Spinal cord (tissue), 10 donors: ENCODE data around the gene CD59. TPM values are rescaled to one million over a fixed set of nuclear protein-coding genes. Genes with fewer than 3 reads are reported as not detected.
"Not testable (repeated sequence)": the region's sequence is repeated elsewhere in the genome, so short reads cannot be mapped to it uniquely, and the experiment has no call there.

ENCODE experiments used
- DNase-seq, 6 donors: peaks; one replicate each; pipeline versions ENCODE4 v3.0.0 to v3.0.0-alpha.2; 2013 to 2015; ENCODE audit warnings: low spot score in 6 of 6, low read depth in 4 of 6
- H3K27ac ChIP-seq: one replicate; pipeline ENCODE4 v1.5.1; 2013; ENCODE audit warnings: low read depth, low read length, control low read depth
- H3K27me3 ChIP-seq: one replicate; pipeline ENCODE4 v1.6.1; 2013; ENCODE audit warnings: low read length; ENCODE audit not compliant: control insufficient read depth, insufficient read depth
- H3K36me3 ChIP-seq: one replicate; pipeline ENCODE4 v1.6.1; 2013; ENCODE audit warnings: low read length; ENCODE audit not compliant: control insufficient read depth, insufficient read depth
- H3K4me1 ChIP-seq: one replicate; pipeline ENCODE4 v1.6.1; 2013; ENCODE audit warnings: low read length; ENCODE audit not compliant: control insufficient read depth, insufficient read depth
- H3K4me3 ChIP-seq: one replicate; pipeline ENCODE4 v1.5.1; 2013; ENCODE audit warnings: low read depth, low read length, control low read depth
- H3K9me3 ChIP-seq: one replicate; pipeline ENCODE4 v1.6.1; 2013; ENCODE audit warnings: low read length; ENCODE audit not compliant: control insufficient read depth, insufficient read depth
- WGBS: methylation state at CpG from one replicate; pipeline ENCODE4 v1.1.5; 2013; ENCODE audit warnings: missing lambda C conversion rate; ENCODE audit not compliant: insufficient coverage; 5-methylcytosine and 5-hydroxymethylcytosine counted together
- polyA plus RNA-seq, 2 donors: library from polyadenylated mRNA; unstranded; fragments of 120-200 nt; gene quantifications; one replicate each; pipeline ENCODE4 v1.2.1, GENCODE V29; 2013; ENCODE audit not compliant: insufficient read length in 2 of 2
- total RNA-seq, 2 donors: library from RNA; depleted of rRNA in 1 of 2; stranded (reverse); fragments of 120-200 nt in 1 of 2; fragments of >200 nt in 1 of 2; gene quantifications; one replicate each; pipeline versions ENCODE4 v1.2.3 to v1.2.4, GENCODE V29; 2013 to 2014
- donor health status: healthy.

Gene CD59
- total and polyA plus RNA-seq, 4 donors = 123 to 326 (median 159) TPM

DNA sequence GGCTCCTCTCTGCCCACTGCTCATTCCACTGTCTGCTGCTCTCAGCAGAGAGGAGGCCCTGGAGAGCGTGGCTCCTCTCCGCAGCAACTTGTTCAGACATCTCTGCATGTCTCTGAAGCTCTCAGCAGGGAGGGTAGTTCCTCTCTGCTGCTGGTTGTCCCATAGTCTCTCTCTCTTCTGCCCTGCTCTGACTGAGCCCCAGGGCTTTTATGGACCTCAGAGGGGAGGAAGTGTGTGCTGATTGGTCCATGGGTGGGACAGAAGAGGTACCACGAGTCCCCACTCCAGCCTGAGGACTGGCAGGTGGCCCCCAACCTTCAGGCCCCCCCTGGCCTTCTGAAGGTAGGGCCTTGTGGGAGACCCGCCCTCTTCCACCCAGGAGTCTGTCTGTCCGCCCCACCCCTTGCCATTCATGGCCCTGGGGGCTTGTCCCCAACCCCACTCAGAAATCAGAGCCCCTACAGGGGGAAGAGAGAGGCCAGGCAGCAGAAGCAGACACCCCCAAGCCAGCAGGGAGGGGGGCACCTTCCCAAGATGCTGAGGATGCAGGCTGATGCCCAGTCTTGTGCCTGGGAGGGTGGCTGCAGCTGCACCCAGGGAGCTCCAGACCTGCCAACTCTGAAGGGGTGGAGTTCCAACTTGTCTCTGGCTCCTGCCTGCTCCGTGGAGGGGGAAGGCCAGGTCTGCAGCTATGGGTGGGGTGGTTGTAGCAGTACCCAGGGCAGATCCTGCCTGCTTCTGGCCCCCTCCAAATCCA, 70.7 kb downstream of the CD59 start:
- Histone ChIP-seq H3K36me3 (peaks cover 27% of the 10 kb centered on the region), H3K9me3 (no peaks in the 10 kb centered on the region), H3K27ac (no peak overlapping the region), H3K27me3 (no peaks in the 10 kb centered on the region), H3K4me1 (peaks cover 4% of the 10 kb centered on the region), H3K4me3 (no peak overlapping the region)
- WGBS = 95% methylated on average over 2 of the region's 6 CpGs
- no peak for DNase-seq

DNA sequence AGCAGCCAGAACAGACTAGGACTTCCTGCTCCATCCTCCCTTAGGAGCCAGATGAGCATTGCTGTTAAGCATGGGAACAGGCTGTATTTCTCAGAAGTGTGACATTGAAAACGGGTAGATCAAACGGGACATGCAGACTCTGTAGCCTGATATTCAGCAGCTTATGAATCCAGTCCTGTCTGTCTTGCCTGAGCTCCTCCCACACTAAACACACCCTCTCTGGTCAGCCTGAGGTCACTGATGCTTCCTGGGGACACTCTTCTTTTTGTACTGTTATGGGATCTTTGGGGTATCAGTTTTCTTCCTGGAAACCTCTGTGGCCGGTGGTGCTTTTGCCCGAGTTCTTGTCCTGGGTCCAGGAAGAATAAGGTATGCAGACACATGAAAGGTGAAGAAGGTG, 71.4 kb downstream of the CD59 start:
- H3K9me3 ChIP-seq = no peaks in the 10 kb centered on the region
- H3K4me3 ChIP-seq = no peak overlapping the region
- no peaks in the 10 kb centered on the region for H3K27me3 ChIP-seq
- WGBS = 100% methylated on average over 1 of the region's 4 CpGs
- peaks cover 4% of the 10 kb centered on the region for H3K4me1 ChIP-seq
- peaks cover 30% of the 10 kb centered on the region for H3K36me3 ChIP-seq
- no peak overlapping the region for H3K27ac ChIP-seq
- DNase-seq = no peak

DNA sequence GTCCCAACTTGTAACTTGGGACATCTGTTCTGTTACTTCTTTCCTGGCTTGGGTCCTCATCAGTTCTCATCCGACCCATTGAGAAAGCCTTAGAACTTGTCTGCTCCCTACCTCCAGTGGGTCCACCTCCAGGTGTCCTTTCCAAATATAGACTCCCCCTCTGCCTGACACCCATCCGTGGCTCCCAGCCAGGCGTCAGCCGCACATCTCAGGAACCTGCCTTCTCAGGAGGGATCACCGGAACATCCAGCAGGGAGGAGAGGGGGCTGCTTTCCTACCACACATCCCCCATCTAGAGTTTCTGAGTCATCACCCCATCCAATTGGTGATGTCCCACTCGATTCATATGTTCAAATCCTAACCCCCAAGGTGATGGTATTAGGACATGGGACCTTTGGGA, 72.1 kb downstream of the CD59 start:
- Histone ChIP-seq H3K27ac (no peak overlapping the region), H3K9me3 (no peaks in the 10 kb centered on the region), H3K4me3 (no peak overlapping the region), H3K4me1 (peaks cover 2% of the 10 kb centered on the region), H3K27me3 (no peaks in the 10 kb centered on the region), H3K36me3 (peaks cover 33% of the 10 kb centered on the region)
- DNase-seq = no peak
- 85% methylated on average over 5 of the region's 6 CpGs for WGBS

DNA sequence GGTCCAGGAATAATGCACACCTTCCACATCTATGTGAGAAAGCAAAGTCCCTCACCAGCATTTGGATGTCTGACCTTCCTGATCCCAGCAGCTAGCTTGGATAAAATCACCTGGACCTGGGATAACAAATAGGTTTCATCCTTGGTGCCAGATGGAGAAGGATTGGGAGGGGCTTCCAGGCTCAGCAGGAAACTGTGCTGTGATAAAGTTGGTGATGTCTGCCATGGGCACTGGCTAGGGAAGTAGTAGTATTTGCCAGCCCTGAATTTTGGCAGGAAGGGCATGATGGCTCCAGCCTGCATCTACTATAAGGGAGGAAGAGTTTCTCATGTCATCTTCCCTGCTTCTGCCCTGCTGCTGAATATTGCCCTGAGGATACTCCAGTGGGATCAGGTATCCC, 73.1 kb downstream of the CD59 start:
- H3K27ac ChIP-seq = no peak overlapping the region
- peaks cover 37% of the 10 kb centered on the region for H3K36me3 ChIP-seq
- DNase-seq = peak in 2 of 6 donors; percentile 17 to 43
- H3K4me1 ChIP-seq = no peaks in the 10 kb centered on the region
- H3K9me3 ChIP-seq = no peaks in the 10 kb centered on the region
- H3K27me3 ChIP-seq = no peaks in the 10 kb centered on the region
- no peak overlapping the region for H3K4me3 ChIP-seq

DNA sequence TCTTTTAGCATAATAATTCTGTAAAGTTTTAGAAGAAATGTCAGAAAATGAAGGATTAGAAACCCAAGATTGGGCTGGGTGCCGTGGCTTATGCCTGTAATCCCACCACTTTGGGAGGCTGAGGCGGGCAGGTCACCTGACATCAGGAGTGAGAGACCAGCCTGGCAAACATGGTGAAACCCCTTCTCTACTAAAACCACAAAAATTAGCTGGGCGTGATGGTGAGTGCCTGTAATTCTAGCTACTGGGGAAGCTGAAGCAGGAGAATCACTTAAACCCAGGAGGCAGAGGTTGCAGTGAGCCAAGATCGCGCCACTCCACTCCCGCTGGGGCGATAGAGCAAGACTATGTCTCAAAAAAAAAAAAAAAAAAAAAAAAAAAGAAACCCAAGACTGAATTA, 74.7 kb downstream of the CD59 start:
- DNase-seq, H3K27ac ChIP-seq, H3K9me3 ChIP-seq, H3K4me1 ChIP-seq, H3K4me3 ChIP-seq, H3K27me3 ChIP-seq: not testable (repeated sequence)
- WGBS = 100% methylated on average over 1 of the region's 7 CpGs
- peaks cover 37% of the 10 kb centered on the region for H3K36me3 ChIP-seq

DNA sequence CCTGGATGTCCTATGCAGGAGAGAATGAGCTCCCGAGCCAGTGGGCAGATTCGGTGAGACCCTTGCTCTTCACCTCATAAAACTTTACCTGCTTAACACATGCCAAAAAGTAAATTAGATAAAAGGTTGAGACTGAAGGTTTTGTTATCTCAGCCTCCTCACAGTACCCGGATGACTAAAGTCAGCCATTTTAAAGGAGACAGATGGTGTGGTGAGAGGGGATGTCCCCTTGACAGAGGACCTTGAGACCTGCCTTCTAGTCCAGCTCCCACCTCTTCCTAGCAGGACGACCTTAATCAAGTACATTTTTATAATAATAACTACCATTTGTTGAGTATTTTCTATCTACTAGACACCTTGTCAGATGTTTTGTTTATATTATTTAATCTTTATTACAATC, 75.3 kb downstream of the CD59 start:
- no peak for DNase-seq
- no peak overlapping the region for H3K4me3 ChIP-seq
- no CpG with 5 or more reads among the region's 4 CpGs for WGBS
- H3K9me3 ChIP-seq = no peaks in the 10 kb centered on the region
- H3K27me3 ChIP-seq = no peaks in the 10 kb centered on the region
- peaks cover 37% of the 10 kb centered on the region for H3K36me3 ChIP-seq
- no peak overlapping the region for H3K27ac ChIP-seq
- H3K4me1 ChIP-seq = no peaks in the 10 kb centered on the region

DNA sequence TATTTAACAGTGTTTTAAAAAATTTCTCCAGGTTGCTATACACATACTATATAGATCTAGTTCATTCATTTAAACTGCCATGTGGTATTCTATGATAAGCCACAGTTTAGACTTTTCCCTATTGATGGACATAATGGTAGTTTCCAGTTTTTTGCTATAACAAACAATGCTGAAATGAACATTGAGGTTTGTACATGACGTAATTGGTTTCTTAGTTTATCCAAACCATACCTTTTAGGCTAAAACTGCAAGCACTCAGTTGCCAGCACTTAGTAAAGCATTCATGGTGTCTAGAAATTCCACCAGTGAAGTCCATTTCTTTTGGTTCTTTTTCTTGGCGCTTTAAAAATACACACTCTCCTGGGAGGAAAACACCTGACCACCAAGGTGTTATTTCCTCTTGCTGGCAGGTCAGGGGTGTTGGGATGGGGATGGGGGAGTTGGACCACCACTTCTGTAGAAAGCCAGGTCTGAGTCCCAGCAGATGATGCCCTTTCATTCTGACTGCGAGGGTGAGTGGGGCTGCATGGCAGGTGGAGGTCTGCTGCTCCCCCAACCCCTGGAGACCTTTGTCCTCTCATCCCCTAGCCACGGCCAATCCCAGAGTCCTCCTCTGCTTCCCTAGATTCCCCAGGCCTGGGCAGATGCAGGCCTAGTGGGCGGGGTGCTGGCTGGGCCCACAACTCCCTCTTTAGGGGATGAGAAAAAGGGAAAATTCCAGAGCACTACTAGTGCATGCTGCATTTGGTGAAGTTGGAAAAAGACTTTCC, 76.7 kb downstream of the CD59 start:
- 100% methylated on average over 1 of the region's 5 CpGs for WGBS
- DNase-seq = no peak
- H3K27ac ChIP-seq = no peak overlapping the region
- peaks cover 32% of the 10 kb centered on the region for H3K36me3 ChIP-seq
- no peaks in the 10 kb centered on the region for H3K4me1 ChIP-seq
- no peak overlapping the region for H3K4me3 ChIP-seq
- H3K27me3 ChIP-seq = no peaks in the 10 kb centered on the region
- H3K9me3 ChIP-seq = no peaks in the 10 kb centered on the region

DNA sequence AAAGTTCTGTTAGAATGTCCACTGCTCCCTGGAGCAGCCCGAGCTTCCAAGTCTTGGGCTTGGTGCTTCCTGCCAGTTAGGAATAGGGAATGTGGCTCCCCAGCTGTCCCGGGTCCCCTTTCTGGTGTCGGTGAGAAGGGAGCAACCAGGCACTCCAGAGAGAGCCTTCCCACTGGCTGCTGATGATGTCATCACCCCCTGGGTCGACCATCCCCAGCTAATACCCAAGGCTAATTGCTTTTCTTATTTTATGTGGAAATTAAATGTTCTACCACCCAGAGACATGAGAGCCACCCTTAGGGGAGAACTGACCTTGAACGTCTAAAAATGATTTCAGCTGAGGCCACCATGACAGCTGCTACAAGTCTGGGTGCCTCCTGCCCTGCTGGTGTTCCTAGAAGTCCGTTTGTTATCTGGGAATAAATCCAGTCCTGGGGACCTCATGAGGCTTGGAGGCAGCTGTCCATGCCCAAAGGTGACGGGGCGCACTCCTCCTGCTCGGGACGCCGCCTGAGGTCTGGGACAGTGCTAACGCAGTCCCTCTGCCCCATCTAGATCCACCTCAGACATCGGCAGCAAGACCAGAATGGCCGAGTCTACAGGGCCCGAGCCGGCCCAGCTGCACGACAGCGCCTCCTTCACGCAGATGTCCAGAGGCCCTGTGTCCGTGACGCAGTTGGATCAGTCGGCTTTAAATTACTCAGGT, 77.9 kb downstream of the CD59 start:
- Histone ChIP-seq H3K36me3 (peaks cover 29% of the 10 kb centered on the region), H3K9me3 (no peaks in the 10 kb centered on the region), H3K27ac (no peak overlapping the region), H3K4me3 (no peak overlapping the region), H3K27me3 (no peaks in the 10 kb centered on the region), H3K4me1 (no peaks in the 10 kb centered on the region)
- no peak for DNase-seq
- WGBS = 79% methylated on average over 20 of the region's 22 CpGs

DNA sequence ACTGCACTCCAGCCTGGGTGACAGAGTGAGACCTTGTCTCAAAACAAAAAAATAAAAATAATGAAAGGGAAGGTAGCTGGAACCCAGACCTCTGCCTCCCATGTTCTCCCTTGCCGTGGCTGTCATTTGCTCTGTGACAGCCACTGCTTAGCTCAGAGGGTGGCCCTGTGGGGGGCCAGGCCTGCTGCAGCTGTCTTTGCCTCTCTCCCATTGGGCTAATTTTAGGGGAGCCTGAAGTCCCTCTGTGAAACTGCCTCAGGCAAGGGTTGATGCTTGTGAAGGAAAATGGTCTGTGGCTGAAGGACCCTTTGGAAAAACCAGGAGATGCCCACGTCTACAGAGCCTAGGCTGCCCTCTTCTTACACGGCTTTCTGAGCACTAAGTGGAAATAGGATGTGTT, 78.5 kb downstream of the CD59 start:
- no peak for DNase-seq
- Histone ChIP-seq H3K36me3 (peaks cover 29% of the 10 kb centered on the region), H3K4me1 (no peaks in the 10 kb centered on the region), H3K4me3 (no peak overlapping the region), H3K27me3 (no peaks in the 10 kb centered on the region), H3K9me3 (no peaks in the 10 kb centered on the region), H3K27ac (no peak overlapping the region)
- 71% methylated on average over 3 of the region's 3 CpGs for WGBS
